HepG2 (cell line): ENCODE data around the gene POLD3. TPM values are rescaled to one million over a fixed set of nuclear protein-coding genes. Genes with fewer than 3 reads are reported as not detected.

ENCODE experiments used
- BORCS8-MEF2B ChIP-seq: sonication (generic); formaldehyde crosslinking; IDR thresholded peaks from 2 replicates; pipeline ENCODE4 v1.8.0; 2022; ENCODE audit warnings: mild to moderate bottlenecking, missing genetic modification reagents
- HNRNPH1 ChIP-seq: fragments of 200-400 bp; formaldehyde crosslinking; optimal IDR thresholded peaks from 2 replicates; pipeline ENCODE3; 2017; ENCODE audit warnings: mild to moderate bottlenecking, low read depth, low read length
- HOXA9 ChIP-seq: sonication (generic); formaldehyde crosslinking; IDR thresholded peaks from 2 replicates; pipeline ENCODE4 v1.8.1; 2022; ENCODE audit warnings: missing genetic modification reagents, mild to moderate bottlenecking, moderate library complexity, borderline replicate concordance
- MEF2D ChIP-seq: sonication (generic); formaldehyde crosslinking; IDR thresholded peaks from 2 replicates; pipeline ENCODE4 v1.5.1; 2020; ENCODE audit warnings: mild to moderate bottlenecking, missing genetic modification reagents
- NFYC ChIP-seq: IDR thresholded peaks from 2 replicates; pipeline ENCODE4 v1.6.1; 2016; ENCODE audit warnings: missing genetic modification reagents, missing compliant biosample characterization
- NPAS2 ChIP-seq: sonication (generic); formaldehyde crosslinking; IDR thresholded peaks from 2 replicates; pipeline ENCODE4 v1.8.0; 2022; ENCODE audit warnings: mild to moderate bottlenecking, missing genetic modification reagents, borderline replicate concordance
- TCF12 ChIP-seq, 2 experiments: fragments of 450-650 bp in 1 of 2; sonication (generic) in 1 of 2; formaldehyde crosslinking in 1 of 2; IDR thresholded peaks; 2 replicates each; pipeline versions ENCODE4 v1.6.1 to v1.8.0; 2017 to 2022; ENCODE audit warnings: antibody characterized with exemption in 1 of 2, mild to moderate bottlenecking in 1 of 2, missing genetic modification reagents in 1 of 2, moderate library complexity in 1 of 2
- ZKSCAN5 ChIP-seq: sonication (generic); formaldehyde crosslinking; IDR thresholded peaks from 2 replicates; pipeline ENCODE4 v1.5.1; 2020; ENCODE audit warnings: mild to moderate bottlenecking, missing genetic modification reagents
- ZNF124 ChIP-seq: sonication (generic); formaldehyde crosslinking; IDR thresholded peaks from 2 replicates; pipeline ENCODE4 v1.4.0; 2020; ENCODE audit warnings: missing genetic modification reagents
- ZNF790 ChIP-seq: sonication (generic); formaldehyde crosslinking; IDR thresholded peaks from 2 replicates; pipeline ENCODE4 v1.8.0; 2022; ENCODE audit warnings: missing genetic modification reagents, mild to moderate bottlenecking, borderline replicate concordance
- ZNF839 ChIP-seq: sonication (generic); formaldehyde crosslinking; IDR thresholded peaks from 2 replicates; pipeline ENCODE4 v1.4.0; 2020; ENCODE audit warnings: missing genetic modification reagents, mild to moderate bottlenecking, borderline replicate concordance
- polyA plus RNA-seq, 8 experiments: library from polyadenylated mRNA; depleted of rRNA in 3 of 8; stranded (reverse) in 7 of 8; unstranded in 1 of 8; fragments of >200 nt; fragmentation: Illumina TruSeq in 4 of 8; extraction: Trizol in 4 of 8; gene quantifications; 2 replicates each; pipeline versions ENCODE4 v1.2.1 to v1.2.3, GENCODE V29; 2011 to 2016; ENCODE audit warnings: low read depth in 4 of 8, missing spikeins in 1 of 8, mixed read lengths in 1 of 8; ENCODE audit not compliant: insufficient read depth in 1 of 8
- total RNA-seq, 5 experiments: library from RNA; depleted of rRNA; stranded (reverse); fragments of >200 nt; fragmentation: Illumina TruSeq; extraction: Trizol; gene quantifications; 2 replicates each; pipeline ENCODE4 v1.2.3, GENCODE V29; 2016; ENCODE audit warnings: low read depth in 1 of 5
- TF ChIP-seq, protein P1 (sequence below): sonication (generic); formaldehyde crosslinking; conservative IDR thresholded peaks from 2 replicates; pipeline ENCODE4 v1.8.1; 2023; ENCODE audit warnings: missing genetic modification reagents
- TF ChIP-seq, protein P2 (sequence below): sonication (generic); formaldehyde crosslinking; IDR thresholded peaks from 2 replicates; pipeline ENCODE4 v1.4.0; 2020; ENCODE audit warnings: mild to moderate bottlenecking, missing genetic modification reagents, borderline replicate concordance
- TF ChIP-seq, protein P3 (sequence below): sonication (generic); formaldehyde crosslinking; IDR thresholded peaks from 2 replicates; pipeline ENCODE4 v1.4.0; 2020; ENCODE audit warnings: missing genetic modification reagents
- TF ChIP-seq, protein P4 (sequence below): sonication (generic); formaldehyde crosslinking; IDR thresholded peaks from 2 replicates; pipeline ENCODE4 v1.5.0; 2020; ENCODE audit warnings: missing genetic modification reagents
- TF ChIP-seq, protein P5 (sequence below): sonication (generic); formaldehyde crosslinking; IDR thresholded peaks from 2 replicates; pipeline ENCODE4 v1.4.0; 2020; ENCODE audit warnings: mild to moderate bottlenecking, missing genetic modification reagents

POLD3 gene
- total and polyA plus RNA-seq, 2 of the 13 experiments (the other 11 are each of a cell fraction or from before 2014, with no cell fraction given) = 6.3 to 18.9 TPM

DNA sequence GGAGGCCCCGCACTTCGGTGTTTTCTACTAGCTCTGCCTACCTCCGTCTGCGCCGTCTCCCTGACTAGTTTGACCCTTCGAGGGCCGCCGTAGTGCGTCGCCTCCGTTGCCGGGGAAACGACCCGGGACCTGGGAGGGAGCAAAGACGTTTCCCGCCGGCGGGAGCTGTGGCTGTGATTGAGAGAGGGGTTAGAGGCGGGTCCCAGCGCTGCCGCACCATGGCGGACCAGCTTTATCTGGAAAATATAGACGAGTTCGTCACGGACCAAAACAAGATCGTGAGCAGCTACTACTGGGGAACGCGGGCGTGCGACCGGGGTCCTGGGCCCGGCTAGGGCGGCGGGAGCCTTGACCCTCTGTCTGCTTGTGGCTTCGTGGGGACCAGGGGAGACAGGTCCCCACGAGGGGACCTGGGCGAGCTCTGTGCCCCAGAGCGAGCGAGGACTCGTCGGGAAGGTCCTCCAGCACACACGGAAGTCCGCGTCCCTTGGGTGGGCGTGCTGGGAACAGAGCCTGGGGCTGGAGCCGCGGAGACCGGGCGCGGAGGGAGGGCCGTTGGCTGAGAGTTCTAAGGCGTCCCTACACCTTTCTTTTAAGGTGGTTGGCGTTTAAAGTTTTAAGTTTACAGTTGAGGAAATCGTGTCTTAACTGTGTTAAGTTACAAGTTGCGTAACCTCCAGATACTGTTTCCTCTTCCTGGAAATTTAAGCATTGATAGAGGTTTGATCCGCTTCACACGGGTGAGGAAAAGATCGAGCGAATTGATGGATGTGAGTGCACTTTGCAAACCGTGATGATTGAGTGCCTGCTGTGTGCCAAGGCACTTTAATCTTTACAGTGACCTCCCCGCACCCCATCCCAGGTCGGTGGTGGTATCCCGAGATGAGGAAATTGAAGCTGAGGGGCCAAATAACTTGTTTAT lies at the start of gene POLD3 (continued):
- TF ChIP-seq BORCS8-MEF2B (CRISPR knock-in tag) = peak; percentile 62
- no peak for TF ChIP-seq HNRNPH1
- TF ChIP-seq, protein P1, sequence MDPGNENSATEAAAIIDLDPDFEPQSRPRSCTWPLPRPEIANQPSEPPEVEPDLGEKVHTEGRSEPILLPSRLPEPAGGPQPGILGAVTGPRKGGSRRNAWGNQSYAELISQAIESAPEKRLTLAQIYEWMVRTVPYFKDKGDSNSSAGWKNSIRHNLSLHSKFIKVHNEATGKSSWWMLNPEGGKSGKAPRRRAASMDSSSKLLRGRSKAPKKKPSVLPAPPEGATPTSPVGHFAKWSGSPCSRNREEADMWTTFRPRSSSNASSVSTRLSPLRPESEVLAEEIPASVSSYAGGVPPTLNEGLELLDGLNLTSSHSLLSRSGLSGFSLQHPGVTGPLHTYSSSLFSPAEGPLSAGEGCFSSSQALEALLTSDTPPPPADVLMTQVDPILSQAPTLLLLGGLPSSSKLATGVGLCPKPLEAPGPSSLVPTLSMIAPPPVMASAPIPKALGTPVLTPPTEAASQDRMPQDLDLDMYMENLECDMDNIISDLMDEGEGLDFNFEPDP (CRISPR knock-in tag) = no peak
- no peak for TF ChIP-seq HOXA9
- TF ChIP-seq ZNF790 = no peak
- TF ChIP-seq, protein P2, sequence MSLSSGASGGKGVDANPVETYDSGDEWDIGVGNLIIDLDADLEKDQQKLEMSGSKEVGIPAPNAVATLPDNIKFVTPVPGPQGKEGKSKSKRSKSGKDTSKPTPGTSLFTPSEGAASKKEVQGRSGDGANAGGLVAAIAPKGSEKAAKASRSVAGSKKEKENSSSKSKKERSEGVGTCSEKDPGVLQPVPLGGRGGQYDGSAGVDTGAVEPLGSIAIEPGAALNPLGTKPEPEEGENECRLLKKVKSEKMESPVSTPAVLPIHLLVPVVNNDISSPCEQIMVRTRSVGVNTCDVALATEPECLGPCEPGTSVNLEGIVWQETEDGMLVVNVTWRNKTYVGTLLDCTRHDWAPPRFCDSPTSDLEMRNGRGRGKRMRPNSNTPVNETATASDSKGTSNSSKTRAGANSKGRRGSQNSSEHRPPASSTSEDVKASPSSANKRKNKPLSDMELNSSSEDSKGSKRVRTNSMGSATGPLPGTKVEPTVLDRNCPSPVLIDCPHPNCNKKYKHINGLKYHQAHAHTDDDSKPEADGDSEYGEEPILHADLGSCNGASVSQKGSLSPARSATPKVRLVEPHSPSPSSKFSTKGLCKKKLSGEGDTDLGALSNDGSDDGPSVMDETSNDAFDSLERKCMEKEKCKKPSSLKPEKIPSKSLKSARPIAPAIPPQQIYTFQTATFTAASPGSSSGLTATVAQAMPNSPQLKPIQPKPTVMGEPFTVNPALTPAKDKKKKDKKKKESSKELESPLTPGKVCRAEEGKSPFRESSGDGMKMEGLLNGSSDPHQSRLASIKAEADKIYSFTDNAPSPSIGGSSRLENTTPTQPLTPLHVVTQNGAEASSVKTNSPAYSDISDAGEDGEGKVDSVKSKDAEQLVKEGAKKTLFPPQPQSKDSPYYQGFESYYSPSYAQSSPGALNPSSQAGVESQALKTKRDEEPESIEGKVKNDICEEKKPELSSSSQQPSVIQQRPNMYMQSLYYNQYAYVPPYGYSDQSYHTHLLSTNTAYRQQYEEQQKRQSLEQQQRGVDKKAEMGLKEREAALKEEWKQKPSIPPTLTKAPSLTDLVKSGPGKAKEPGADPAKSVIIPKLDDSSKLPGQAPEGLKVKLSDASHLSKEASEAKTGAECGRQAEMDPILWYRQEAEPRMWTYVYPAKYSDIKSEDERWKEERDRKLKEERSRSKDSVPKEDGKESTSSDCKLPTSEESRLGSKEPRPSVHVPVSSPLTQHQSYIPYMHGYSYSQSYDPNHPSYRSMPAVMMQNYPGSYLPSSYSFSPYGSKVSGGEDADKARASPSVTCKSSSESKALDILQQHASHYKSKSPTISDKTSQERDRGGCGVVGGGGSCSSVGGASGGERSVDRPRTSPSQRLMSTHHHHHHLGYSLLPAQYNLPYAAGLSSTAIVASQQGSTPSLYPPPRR (CRISPR knock-in tag) = no peak
- TF ChIP-seq ZNF839 (CRISPR knock-in tag) = no peak
- TF ChIP-seq NFYC = no peak
- 0 out of 2 replicates have a peak, but pooled peaks have one; percentile 47 for TF ChIP-seq ZKSCAN5 (CRISPR knock-in tag)
- no peak for TF ChIP-seq TCF12 (IDR thresholded peaks at IDR 0.05)
- no peak for TF ChIP-seq TCF12 (CRISPR knock-in tag; IDR thresholded peaks at IDR 0.05)
- TF ChIP-seq, protein P3, sequence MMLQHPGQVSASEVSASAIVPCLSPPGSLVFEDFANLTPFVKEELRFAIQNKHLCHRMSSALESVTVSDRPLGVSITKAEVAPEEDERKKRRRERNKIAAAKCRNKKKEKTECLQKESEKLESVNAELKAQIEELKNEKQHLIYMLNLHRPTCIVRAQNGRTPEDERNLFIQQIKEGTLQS (CRISPR knock-in tag) = no peak
- TF ChIP-seq, protein P4, sequence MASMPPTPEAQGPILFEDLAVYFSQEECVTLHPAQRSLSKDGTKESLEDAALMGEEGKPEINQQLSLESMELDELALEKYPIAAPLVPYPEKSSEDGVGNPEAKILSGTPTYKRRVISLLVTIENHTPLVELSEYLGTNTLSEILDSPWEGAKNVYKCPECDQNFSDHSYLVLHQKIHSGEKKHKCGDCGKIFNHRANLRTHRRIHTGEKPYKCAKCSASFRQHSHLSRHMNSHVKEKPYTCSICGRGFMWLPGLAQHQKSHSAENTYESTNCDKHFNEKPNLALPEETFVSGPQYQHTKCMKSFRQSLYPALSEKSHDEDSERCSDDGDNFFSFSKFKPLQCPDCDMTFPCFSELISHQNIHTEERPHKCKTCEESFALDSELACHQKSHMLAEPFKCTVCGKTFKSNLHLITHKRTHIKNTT (CRISPR knock-in tag) = no peak
- peak; percentile 76; the same call in 1 of the 2 replicates for TF ChIP-seq ZNF124 (CRISPR knock-in tag)
- no peak for TF ChIP-seq NPAS2 (CRISPR knock-in tag)
- TF ChIP-seq, protein P5, sequence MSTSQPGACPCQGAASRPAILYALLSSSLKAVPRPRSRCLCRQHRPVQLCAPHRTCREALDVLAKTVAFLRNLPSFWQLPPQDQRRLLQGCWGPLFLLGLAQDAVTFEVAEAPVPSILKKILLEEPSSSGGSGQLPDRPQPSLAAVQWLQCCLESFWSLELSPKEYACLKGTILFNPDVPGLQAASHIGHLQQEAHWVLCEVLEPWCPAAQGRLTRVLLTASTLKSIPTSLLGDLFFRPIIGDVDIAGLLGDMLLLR (CRISPR knock-in tag) = peak; percentile 70; the same call in 1 of the 2 replicates
- peak; percentile 58; the same call in 1 of the 2 replicates for TF ChIP-seq MEF2D (CRISPR knock-in tag)
